HG02571 (cell line): ENCODE measurements around the gene EPHB2.
"Not testable (repeated sequence)": the region's sequence is repeated elsewhere in the genome, so short reads cannot be mapped to it uniquely, and the experiment has no call there.

Experiments used
- ATAC-seq: cut with Tn5 transposase; IDR thresholded peaks from one replicate; pipeline ENCODE4 v1.9.1; 2021; ENCODE audit warnings: mild to moderate bottlenecking, moderate library complexity; ENCODE audit not compliant: unreplicated experiment

The EPHB2 gene

GRCh38 chr1:22710701-22711049, at the start of gene EPHB2:
EPHB2 (plus strand) TSS chr1:22710839; CDS start chr1:22710983, 144 bp downstream.
- ATAC-seq: no peak

GRCh38 chr1:22661880-22662279, 48.8 kb upstream of the EPHB2 start:
- ATAC-seq: no peak

DNA sequence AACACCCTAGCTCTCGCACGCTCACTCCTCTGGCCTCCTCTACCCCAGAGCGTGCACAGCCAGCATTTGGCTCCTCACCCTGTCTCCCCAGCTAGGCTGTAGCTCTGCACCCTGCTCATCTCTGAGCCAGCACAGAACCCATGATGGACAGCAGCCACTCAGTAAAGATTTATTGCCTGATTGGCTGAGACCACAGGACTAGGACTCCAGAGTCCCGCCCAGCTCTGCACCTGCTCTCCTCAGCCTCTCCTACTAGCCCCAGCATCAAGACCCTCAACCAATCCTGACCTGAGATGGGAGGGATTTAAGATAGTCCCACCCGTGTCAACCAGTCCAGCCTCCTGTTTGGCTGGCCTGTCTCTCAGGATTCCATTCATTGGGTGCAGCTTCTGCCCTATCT, 48.3 kb upstream of the EPHB2 start:
- ATAC-seq: no peak

GRCh38 chr1:22662986-22663408, 47.6 kb upstream of the EPHB2 start:
- ATAC-seq: no peak

- ATAC-seq: no peak
These were observed 44.9 kb upstream of the EPHB2 start for GRCh38 chr1:22665752-22666151.

GRCh38 chr1:22666412-22666811, 44.2 kb upstream of the EPHB2 start:
- ATAC-seq: no peak

- not testable (repeated sequence) for ATAC-seq
These were observed 41.8 kb upstream of the EPHB2 start for GRCh38 chr1:22668840-22669239.

GRCh38 chr1:22670352-22670975, 40.2 kb upstream of the EPHB2 start:
- no peak for ATAC-seq

DNA sequence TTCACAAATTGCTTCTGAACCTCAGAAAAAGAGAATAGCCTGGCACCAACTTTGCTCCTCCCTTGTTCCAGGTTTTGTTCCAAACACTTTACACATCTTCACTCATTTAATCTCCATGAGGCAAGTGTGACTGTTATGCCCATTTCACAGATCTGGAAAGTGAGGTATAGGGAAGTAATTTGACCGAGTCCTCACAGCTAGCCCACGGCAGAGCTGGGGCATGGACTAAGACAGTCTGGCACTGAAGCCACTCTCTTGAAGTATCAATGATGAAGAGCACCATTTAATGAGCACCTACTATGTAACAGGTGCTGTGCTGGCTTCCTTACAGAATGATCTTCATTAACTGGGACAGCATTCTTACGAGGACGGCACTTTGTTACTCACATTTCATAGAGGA, 38.6 kb upstream of the EPHB2 start:
- no peak for ATAC-seq

DNA sequence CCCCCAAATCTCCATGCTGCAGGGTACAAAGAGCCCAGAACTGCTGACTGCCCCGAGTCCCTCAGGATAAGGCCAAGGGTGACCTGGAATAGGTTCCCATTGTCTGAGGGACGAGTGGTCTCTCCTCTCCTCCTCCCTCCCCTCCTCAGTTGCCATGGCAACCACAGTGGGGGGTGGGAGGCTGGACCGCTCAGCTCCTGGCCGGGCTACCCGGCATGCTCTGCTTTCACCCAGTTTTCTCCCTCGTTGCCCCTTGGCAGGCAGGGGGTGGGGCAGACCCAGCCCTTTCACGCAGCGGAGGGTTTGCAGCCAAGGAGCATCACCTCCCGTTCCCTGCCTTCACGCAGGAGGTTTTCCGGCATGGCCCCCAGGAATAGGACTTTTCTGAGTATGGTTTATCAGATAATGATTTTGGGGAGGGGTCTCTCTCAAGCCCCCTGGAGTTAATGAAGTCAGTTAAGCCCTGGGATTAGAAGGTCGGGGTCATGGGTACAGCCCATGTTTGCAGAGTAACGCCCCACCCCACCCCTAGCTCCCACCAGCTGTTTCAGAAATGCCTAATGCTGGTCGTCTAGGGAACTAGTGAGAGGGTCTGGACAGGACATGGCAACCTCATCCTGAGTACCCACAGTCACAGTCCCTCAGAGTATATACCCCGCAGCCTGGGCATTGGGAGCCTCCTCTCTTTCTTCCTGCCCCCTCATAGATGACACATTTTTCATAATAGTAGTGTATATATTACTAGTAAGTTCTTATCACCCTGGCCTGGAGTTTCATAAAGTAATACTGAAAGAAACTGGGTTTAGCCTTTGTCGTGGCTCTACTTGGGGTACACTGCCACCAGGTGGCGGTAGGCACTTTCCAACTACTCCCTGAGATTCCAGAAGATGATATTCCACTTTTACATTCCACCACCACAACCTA, 36.9 kb upstream of the EPHB2 start:
- ATAC-seq: no peak

DNA sequence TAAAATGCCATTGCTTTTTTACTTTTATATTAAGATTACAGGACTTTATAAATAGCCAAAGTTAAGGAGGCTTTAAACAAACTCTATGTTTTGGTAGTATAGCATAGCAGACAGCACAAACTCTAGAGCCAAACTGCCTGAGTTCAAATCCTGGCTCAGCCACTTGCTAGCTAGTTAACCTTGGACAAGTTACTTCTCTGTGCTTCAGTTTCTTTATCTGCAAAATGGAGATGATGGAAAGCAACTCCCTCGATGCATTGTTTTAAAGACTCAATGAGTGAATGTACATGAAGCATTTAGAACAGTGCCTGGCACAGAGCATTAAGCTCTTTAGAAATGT, 36.3 kb upstream of the EPHB2 start:
- no peak for ATAC-seq

DNA sequence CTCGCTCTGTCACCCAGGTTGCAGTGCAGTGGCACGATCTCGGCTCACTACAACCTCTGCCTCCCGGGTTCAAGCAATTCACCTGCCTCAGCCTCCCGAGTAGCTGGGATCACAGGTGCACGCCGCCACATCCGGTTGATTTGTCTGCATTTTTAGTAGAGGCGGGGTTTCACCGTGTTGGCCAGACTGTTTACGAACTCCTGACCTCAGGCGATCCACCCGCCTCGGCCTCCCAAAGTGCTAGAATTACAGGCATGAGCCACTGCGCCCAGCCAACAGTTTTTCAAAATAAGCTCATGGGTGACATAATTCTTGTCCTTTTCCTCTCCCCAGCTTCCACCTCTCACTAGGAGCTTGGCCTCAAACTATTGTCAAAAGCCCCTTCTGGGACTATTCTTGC, 34.5 kb upstream of the EPHB2 start:
- ATAC-seq: not testable (repeated sequence)

GRCh38 chr1:22676916-22677583, 33.6 kb upstream of the EPHB2 start:
- ATAC-seq: no peak

DNA sequence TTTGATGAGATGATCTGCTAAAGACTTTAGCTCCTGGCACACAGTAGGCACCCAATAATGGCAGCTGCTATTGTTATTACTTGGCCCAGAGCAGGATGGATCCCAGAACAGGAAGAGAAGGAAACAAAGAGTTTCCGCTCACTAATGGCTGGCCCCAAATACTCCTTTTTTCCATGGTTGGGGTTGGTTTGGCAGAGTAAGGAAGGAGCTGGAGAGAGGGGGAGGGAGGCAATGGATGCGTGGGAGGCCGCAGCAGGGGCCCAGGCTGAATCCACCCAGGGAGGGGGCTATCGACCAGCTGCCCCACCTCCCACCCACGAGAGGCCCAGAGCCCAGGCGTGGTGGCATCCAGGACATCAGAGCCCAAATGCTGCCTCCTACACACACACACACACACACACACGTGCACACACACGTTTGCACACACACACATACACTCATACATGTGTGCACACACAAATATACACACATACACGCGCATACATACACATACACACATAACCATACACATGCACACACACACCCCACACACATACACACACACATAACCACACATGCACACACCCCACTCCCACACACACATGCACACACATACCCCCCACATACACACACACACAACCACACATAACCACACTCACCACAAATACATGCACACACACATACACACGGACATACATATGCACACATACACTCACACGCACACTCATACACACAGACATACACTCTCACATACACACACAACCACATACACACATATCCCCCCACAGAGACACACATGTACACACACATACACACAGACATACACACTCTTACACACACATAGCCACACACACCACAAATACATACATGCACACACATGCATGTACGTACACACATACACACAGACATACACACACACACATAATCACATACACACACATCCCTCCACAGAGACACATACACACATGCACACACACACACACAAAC, 32.4 kb upstream of the EPHB2 start:
- ATAC-seq: no peak

DNA sequence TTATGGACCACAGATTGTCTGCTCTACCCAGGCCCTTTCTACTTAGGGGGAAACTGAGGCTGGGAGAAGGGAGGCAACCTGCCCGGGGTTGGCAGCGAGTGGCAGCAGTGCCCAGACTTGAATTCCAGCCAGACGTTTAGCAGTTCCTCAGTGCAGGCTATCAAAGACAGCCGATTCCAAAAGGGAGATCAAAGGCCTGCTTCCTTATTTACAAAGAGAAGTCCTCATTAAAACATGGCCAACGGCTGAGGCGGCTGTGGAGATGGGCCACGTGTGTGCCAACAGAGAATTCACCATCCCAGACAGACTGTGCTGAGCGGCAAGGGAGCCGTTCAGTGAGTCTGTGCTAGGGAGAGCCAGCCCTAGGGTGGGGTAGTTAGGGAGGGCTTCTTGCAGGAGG, 29.9 kb upstream of the EPHB2 start:
- no peak for ATAC-seq

DNA sequence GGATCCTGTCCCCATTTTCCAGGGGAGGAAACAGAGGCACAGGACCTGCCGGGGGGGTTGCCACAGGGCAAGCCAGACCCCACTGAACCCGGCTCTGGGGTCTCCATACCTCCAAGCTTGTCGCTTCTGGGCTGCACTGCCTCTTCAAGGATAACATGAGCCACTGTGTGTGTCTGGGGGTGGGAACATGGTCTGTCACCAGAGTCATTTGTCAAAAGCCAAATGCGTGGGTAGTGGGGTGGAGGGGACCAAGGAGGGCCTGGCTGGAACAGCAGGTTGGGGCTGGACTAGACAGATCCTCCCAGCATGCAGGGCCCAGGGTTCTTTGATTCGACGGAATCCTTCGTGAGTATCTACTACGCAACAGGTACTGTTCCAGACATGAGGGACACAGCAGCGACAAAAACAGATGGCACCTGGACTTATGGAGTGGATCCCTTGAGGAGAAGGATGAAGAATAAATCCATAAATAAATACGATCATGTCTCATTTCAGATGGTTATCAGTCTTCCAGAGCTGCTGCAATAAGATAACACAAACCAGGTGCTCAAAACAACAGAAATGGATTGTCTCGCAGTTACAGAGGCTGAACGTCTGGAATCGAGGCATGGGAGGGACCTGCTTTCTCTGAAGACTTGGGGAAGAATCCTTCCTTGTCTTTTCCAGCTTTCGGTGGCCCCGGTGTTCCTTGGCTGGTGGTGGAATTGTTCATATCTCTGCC, 28.9 kb upstream of the EPHB2 start:
- ATAC-seq: no peak

GRCh38 chr1:22683547-22683946, 27.1 kb upstream of the EPHB2 start:
- ATAC-seq: no peak

GRCh38 chr1:22685591-22686059, 25.0 kb upstream of the EPHB2 start:
- no peak for ATAC-seq

DNA sequence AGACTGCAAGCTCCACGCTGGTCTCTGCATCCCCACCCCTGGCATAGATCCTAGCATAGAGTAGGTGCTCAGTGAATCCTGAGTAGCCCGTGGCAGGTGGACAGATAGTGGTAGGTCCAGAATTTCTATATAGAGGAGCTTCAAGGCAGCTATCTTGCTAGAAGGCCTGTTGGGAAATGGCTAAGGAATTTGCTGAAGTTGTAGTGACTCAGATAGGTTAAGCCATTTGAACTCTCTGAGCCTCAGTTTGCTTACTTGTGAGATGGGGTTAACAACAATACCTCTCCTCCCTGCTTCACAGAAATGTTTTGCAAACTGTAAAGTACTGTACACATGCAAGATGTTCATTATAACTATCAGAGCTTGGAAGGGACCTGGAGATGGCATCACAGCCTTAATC, 23.4 kb upstream of the EPHB2 start:
- no peak for ATAC-seq

DNA sequence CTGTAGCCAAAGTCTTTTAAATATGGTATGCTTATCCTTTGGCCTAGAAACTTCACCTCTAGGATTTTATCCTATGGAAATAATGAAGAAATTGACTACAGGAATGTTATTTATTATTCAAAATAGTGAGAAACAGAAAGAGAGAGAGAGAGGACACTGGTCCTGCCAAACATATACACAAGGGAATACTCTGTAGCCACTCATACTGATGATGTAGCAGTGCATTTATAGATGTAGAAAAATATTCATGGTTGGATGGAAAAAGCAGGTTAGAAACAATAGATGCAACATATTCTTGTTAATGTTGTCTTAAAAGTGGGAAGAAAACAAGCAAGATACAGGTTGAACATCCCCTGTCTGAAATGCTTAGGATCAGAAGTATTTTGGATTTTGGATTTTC, 22.2 kb upstream of the EPHB2 start:
- no peak for ATAC-seq
